ENCODE results near the gene ZDHHC17. TPM values are rescaled to one million over a fixed set of nuclear protein-coding genes. Genes with fewer than 3 reads are reported as not detected.

ZDHHC17 gene
- polyA plus RNA-seq, 1 of the 3 experiments (the other 2 are of a cell fraction), result 28.6 TPM

- H3K27ac ChIP-seq (ENCODE audit: low read depth in 2 of 2, low read length in 1 of 2), result no peak overlapping the region
- CTCF ChIA-PET, result interaction anchor here (1.4 kb wide), 1 partner anchor 93 kb away, joined by 3 read pairs; no protein-coding TSS in a partner anchor
- no peaks in the 10 kb centered on the region for H3K9me2 ChIP-seq
- H3K9ac ChIP-seq, result no peak overlapping the region
- no peaks in the 10 kb centered on the region for H3K36me3 ChIP-seq (replicated peaks in 1 of 2; ENCODE audit: control insufficient read depth in 1 of 2, insufficient read depth in 2 of 2, low read length in 1 of 2)
- no peak overlapping the region for H2AFZ ChIP-seq (ENCODE audit: low read depth)
- no peak for DNase-seq
- no peak overlapping the region for H3K4me2 ChIP-seq
- no peaks in the 10 kb centered on the region for H3K79me2 ChIP-seq (ENCODE audit: insufficient read depth)
- WGBS (ENCODE audit: low lambda C conversion rate), result 93% methylated on average over 3 of the region's 3 CpGs
- H3K4me1 ChIP-seq (ENCODE audit: control insufficient read depth in 1 of 2, insufficient read depth in 2 of 2, low read depth in 1 of 2, low read length in 1 of 2), result peaks cover 2 to 37% of the 10 kb centered on the region in 2 experiments; a peak in 2 of 4 replicates
- peaks cover 13% of the 10 kb centered on the region for H3F3A ChIP-seq (replicated peaks; ENCODE audit: insufficient read depth)
- no peaks in the 10 kb centered on the region for H3K9me3 ChIP-seq
- no peak overlapping the region for H3K4me3 ChIP-seq (ENCODE audit: low read depth in 2 of 2, low read length in 1 of 2)
- no peak for TF ChIP-seq CTCF (IDR thresholded peaks at IDR 0.05)
- no peak for TF ChIP-seq REST (IDR thresholded peaks at IDR 0.05; ENCODE audit: low read depth, low read length)
- TF ChIP-seq GABPA (IDR thresholded peaks at IDR 0.05; ENCODE audit: low read depth), result no peak
- no peak for TF ChIP-seq JUND (IDR thresholded peaks at IDR 0.05)
- no peak for TF ChIP-seq FOXJ3 (CRISPR knock-in tag; IDR thresholded peaks at IDR 0.05)
- TF ChIP-seq MEF2A (IDR thresholded peaks at IDR 0.05; ENCODE audit: borderline replicate concordance, low read depth), result no peak
- no peak for TF ChIP-seq GATA2 (CRISPR knock-in tag; IDR thresholded peaks at IDR 0.05)
- no peak for TF ChIP-seq RCOR1 (IDR thresholded peaks at IDR 0.05; ENCODE audit: low read length)
- TF ChIP-seq RAD21 (IDR thresholded peaks at IDR 0.05; ENCODE audit: low read length), result no peak
- TF ChIP-seq POLR2AphosphoS5 (IDR thresholded peaks at IDR 0.05; ENCODE audit: low read depth, low read length), result no peak
- TF ChIP-seq FOSL2 (IDR thresholded peaks at IDR 0.05; ENCODE audit: borderline replicate concordance, low read depth), result no peak
- no peak for TF ChIP-seq MAX (IDR thresholded peaks at IDR 0.05; ENCODE audit: low read depth)
- TF ChIP-seq ELF1 (IDR thresholded peaks at IDR 0.05), result no peak
- TF ChIP-seq NFIC (IDR thresholded peaks at IDR 0.05; ENCODE audit: borderline replicate concordance), result no peak
- no peak for TF ChIP-seq TAF1 (IDR thresholded peaks at IDR 0.05; ENCODE audit: borderline replicate concordance, low read depth, low read length)
- POLR2A ChIA-PET, result no interaction called here
- H4K20me1 ChIP-seq (ENCODE audit: insufficient read depth), result no peaks in the 10 kb centered on the region
- H3K27me3 ChIP-seq (ENCODE audit: insufficient read depth), result no peaks in the 10 kb centered on the region
Measured at GRCh38 chr12:76715332-76715731, 48.6 kb upstream of the ZDHHC17 start.

Measured in SK-N-SH (cell line).